ENCODE data around the gene PGAM2.
"Not testable (repeated sequence)": the region's sequence is repeated elsewhere in the genome, so short reads cannot be mapped to it uniquely, and the experiment has no call there.

PGAM2 gene

GRCh38 chr7:44022796-44023467, 42.4 kb downstream of the PGAM2 start:
- DNase-seq (ENCODE audit: low spot score), result not testable (repeated sequence)

- not testable (repeated sequence) for DNase-seq (ENCODE audit: low spot score)
Observed at GRCh38 chr7:44022069-44022468, 43.3 kb downstream of the PGAM2 start.

DNA sequence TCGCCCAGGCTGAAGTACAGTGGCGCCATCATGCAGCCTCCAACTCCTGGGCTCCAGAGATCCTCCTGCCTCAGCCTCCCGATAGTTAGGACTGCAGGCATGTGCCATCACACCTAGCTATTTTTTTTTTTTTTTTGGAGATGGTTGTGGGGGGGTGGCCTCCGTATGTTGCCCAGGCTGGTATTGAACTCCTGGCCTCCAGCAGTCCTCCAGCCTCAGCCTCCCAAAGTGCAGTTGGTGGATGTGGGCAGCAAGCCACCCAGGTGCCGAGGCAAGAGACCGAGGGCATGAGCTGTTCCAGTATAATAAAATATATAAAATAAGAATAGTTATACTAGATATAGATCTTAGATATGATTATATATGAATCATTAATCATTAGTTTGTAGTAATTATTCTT, 45.5 kb downstream of the PGAM2 start:
- DNase-seq (ENCODE audit: low spot score), result not testable (repeated sequence)

GRCh38 chr7:44018857-44019807, 46.2 kb downstream of the PGAM2 start:
- DNase-seq (ENCODE audit: low spot score), result peak; percentile 95

- not testable (repeated sequence) for DNase-seq (ENCODE audit: low spot score)
Observed at GRCh38 chr7:44015090-44015489, 50.3 kb downstream of the PGAM2 start.

All from HuH-7 (cell line).